Vagina (tissue), 2 donors: ENCODE measurements around the gene OR8B3.

Experiments
- POLR2AphosphoS5 ChIP-seq, 2 donors: sonication (generic); formaldehyde crosslinking; IDR thresholded peaks; one replicate each; pipeline ENCODE4 v1.9.0; 2017; ENCODE audit warnings: antibody characterized with exemption in 2 of 2, mild to moderate bottlenecking in 2 of 2, low read depth in 1 of 2; ENCODE audit not compliant: insufficient read depth in 1 of 2
- TF ChIP-seq, protein P1 (sequence below), 3 experiments: fragments of 450-650 bp in 2 of 3; fragments of 200-600 bp in 1 of 3; sonication (generic) in 1 of 3; IDR thresholded peaks; one replicate each; pipeline ENCODE4 v1.5.1; 2017 to 2019; ENCODE audit warnings: antibody characterized with exemption in 3 of 3, mild to moderate bottlenecking in 2 of 3, moderate library complexity in 2 of 3

DNA sequence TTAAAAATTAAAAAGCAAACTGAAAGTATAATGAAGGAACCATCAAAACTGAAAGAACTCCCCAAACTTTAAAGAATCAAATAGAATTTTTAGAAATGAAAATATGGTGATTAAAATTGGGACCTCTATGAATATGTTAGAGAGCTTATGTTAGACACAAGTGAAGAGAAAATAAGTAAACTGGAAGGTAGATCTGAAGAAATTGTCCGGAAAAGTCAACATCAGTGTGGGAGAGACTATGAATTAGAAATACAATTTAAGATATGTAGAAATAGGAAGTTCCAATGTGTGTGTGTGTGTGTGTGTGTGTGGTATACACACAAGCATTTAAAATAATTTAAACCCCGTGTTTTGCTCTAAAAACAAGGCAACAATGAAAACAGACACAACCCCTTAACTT lies 30.8 kb upstream of the OR8B3 start:
- TF ChIP-seq, protein P1, sequence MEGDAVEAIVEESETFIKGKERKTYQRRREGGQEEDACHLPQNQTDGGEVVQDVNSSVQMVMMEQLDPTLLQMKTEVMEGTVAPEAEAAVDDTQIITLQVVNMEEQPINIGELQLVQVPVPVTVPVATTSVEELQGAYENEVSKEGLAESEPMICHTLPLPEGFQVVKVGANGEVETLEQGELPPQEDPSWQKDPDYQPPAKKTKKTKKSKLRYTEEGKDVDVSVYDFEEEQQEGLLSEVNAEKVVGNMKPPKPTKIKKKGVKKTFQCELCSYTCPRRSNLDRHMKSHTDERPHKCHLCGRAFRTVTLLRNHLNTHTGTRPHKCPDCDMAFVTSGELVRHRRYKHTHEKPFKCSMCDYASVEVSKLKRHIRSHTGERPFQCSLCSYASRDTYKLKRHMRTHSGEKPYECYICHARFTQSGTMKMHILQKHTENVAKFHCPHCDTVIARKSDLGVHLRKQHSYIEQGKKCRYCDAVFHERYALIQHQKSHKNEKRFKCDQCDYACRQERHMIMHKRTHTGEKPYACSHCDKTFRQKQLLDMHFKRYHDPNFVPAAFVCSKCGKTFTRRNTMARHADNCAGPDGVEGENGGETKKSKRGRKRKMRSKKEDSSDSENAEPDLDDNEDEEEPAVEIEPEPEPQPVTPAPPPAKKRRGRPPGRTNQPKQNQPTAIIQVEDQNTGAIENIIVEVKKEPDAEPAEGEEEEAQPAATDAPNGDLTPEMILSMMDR (IDR thresholded peaks at IDR 0.05), result no peak
- TF ChIP-seq POLR2AphosphoS5 (IDR thresholded peaks at IDR 0.05; ENCODE audit: insufficient read depth in 1 of 2, low read depth in 1 of 2), result no peak
